Stimulated activated CD8-positive, alpha-beta memory T cell treated with anti-CD3 and anti-CD28 coated beads, Interleukin-7, amount 100 ng/mL, for 24 hours (primary cell): ENCODE measurements around the gene ADISSP.
"Not testable (repeated sequence)": the region's sequence is repeated elsewhere in the genome, so short reads cannot be mapped to it uniquely, and the experiment has no call there.

Experiments
- DNase-seq: peaks from one replicate; pipeline ENCODE4 v3.0.0-alpha.2; 2020; ENCODE audit warnings: low read depth

ADISSP gene

GRCh38 chr20:3797592-3798372 is 30.2 kb upstream of the ADISSP start:
- no peak for DNase-seq

- DNase-seq, result no peak
Observed at GRCh38 chr20:3797226-3797545, 29.6 kb upstream of the ADISSP start.

GRCh38 chr20:3796477-3797225 is 29.1 kb upstream of the ADISSP start:
- DNase-seq, result no peak

GRCh38 chr20:3795511-3796468 is 28.2 kb upstream of the ADISSP start, which contains the start of gene CDC25B:
CDC25B (plus strand) TSS chr20:3796310; CDS start chr20:3796532, 222 bp downstream.
- DNase-seq, result peak; percentile 81

- DNase-seq, result no peak
Observed at GRCh38 chr20:3794701-3795420, 27.3 kb upstream of the ADISSP start.

- DNase-seq, result not testable (repeated sequence)
Observed at GRCh38 chr20:3794168-3794567, 26.6 kb upstream of the ADISSP start.

GRCh38 chr20:3789201-3789600 is 21.6 kb upstream of the ADISSP start:
- DNase-seq, result not testable (repeated sequence)

- DNase-seq, result no peak
Observed at GRCh38 chr20:3788685-3789155, 21.2 kb upstream of the ADISSP start.

GRCh38 chr20:3787324-3788014 is 19.9 kb upstream of the ADISSP start:
- DNase-seq, result no peak

- DNase-seq, result peak; percentile 74
Observed at GRCh38 chr20:3786665-3787323, 19.2 kb upstream of the ADISSP start, which contains the start of gene CENPB. CENPB (minus strand) TSS chr20:3786740; CDS start chr20:3786483, 257 bp downstream.

GRCh38 chr20:3786126-3786484 is 18.6 kb upstream of the ADISSP start:
- no peak for DNase-seq

GRCh38 chr20:3785240-3786125 is 17.9 kb upstream of the ADISSP start:
- no peak for DNase-seq

- no peak for DNase-seq
Observed at GRCh38 chr20:3784863-3785239, 17.3 kb upstream of the ADISSP start.

- no peak for DNase-seq
Observed at GRCh38 chr20:3784216-3784853, 16.8 kb upstream of the ADISSP start.

- DNase-seq, result no peak
Observed at GRCh38 chr20:3783511-3784195, 16.1 kb upstream of the ADISSP start.

GRCh38 chr20:3783068-3783489 is 15.5 kb upstream of the ADISSP start:
- no peak for DNase-seq

- DNase-seq, result no peak
Observed at GRCh38 chr20:3782597-3782996, 15.0 kb upstream of the ADISSP start.
